Measurements from ENCODE around the gene ZMIZ1.

ZMIZ1 gene

GRCh38 chr10:79069325-79070080 is 737 bp downstream of the ZMIZ1 start:
- Histone ChIP-seq H3K27me3 (ENCODE audit: insufficient read depth, low read length, poor library complexity) (no peaks in the 10 kb centered on the region), H3K4me3 (ENCODE audit: low read length) (peak overlapping the region; percentile 94), H3K36me3 (ENCODE audit: control insufficient read depth, insufficient read depth, low read length) (no peaks in the 10 kb centered on the region), H2AK5ac (ENCODE audit: low read length) (peak overlapping the region; percentile 43), H3K27ac (ENCODE audit: low read depth, low read length) (peak overlapping the region; percentile 98), H4K5ac (ENCODE audit: low read length) (no peak overlapping the region), H3K79me1 (ENCODE audit: low read length) (peaks cover 16% of the 10 kb centered on the region), H3K79me2 (ENCODE audit: control insufficient read depth, insufficient read depth, low read length) (peaks cover 52% of the 10 kb centered on the region), H3K9ac (ENCODE audit: low read length) (peak overlapping the region; percentile 98), H3K18ac (ENCODE audit: low read length) (peak overlapping the region; percentile 95), H3K56ac (ENCODE audit: low read length) (peak overlapping the region; percentile 99), H3K4me2 (ENCODE audit: low read length) (peak overlapping the region; percentile 81), H2BK15ac (replicated peaks; ENCODE audit: low read depth) (no peak overlapping the region), H3K4ac (ENCODE audit: low read depth, low read length) (peak overlapping the region; percentile 65), H4K8ac (ENCODE audit: low read depth, low read length) (no peak overlapping the region), H3K4me1 (ENCODE audit: control insufficient read depth, low read depth, low read length) (peaks cover 19% of the 10 kb centered on the region), H3K23ac (ENCODE audit: low read length) (peak overlapping the region; percentile 97), H2BK120ac (ENCODE audit: low read depth, low read length) (peak overlapping the region; percentile 30), H2BK5ac (ENCODE audit: low read length) (peak overlapping the region; percentile 77)
- no CpG with 5 or more reads among the region's 77 CpGs for WGBS (ENCODE audit: extremely low coverage, insufficient coverage, low lambda C conversion rate)
- peak; percentile 59 for DNase-seq

GRCh38 chr10:79070081-79070605 is 1.4 kb downstream of the ZMIZ1 start:
- H3K79me2 ChIP-seq (ENCODE audit: control insufficient read depth, insufficient read depth, low read length) = peaks cover 59% of the 10 kb centered on the region
- no peaks in the 10 kb centered on the region for H3K36me3 ChIP-seq (ENCODE audit: control insufficient read depth, insufficient read depth, low read length)
- H2BK120ac ChIP-seq (ENCODE audit: low read depth, low read length) = peak overlapping the region; percentile 69
- peaks cover 18% of the 10 kb centered on the region for H3K79me1 ChIP-seq (ENCODE audit: low read length)
- DNase-seq = peak; percentile 52
- H3K27me3 ChIP-seq (ENCODE audit: insufficient read depth, low read length, poor library complexity) = no peaks in the 10 kb centered on the region
- H3K23ac ChIP-seq (ENCODE audit: low read length) = peak overlapping the region; percentile 97
- peaks cover 23% of the 10 kb centered on the region for H3K4me1 ChIP-seq (ENCODE audit: control insufficient read depth, low read depth, low read length)
- peak overlapping the region; percentile 28 for H3K4me2 ChIP-seq (ENCODE audit: low read length)
- no peak overlapping the region for H4K8ac ChIP-seq (ENCODE audit: low read depth, low read length)
- WGBS (ENCODE audit: extremely low coverage, insufficient coverage, low lambda C conversion rate) = no CpG with 5 or more reads among the region's 55 CpGs
- no peak overlapping the region for H2BK5ac ChIP-seq (ENCODE audit: low read length)
- H3K4me3 ChIP-seq (ENCODE audit: low read length) = peak overlapping the region; percentile 94
- peak overlapping the region; percentile 95 for H3K18ac ChIP-seq (ENCODE audit: low read length)
- H3K56ac ChIP-seq (ENCODE audit: low read length) = peak overlapping the region; percentile 99
- H3K9ac ChIP-seq (ENCODE audit: low read length) = peak overlapping the region; percentile 98
- H2BK15ac ChIP-seq (replicated peaks; ENCODE audit: low read depth) = no peak overlapping the region
- H3K27ac ChIP-seq (ENCODE audit: low read depth, low read length) = peak overlapping the region; percentile 84
- peak overlapping the region; percentile 65 for H3K4ac ChIP-seq (ENCODE audit: low read depth, low read length)
- no peak overlapping the region for H2AK5ac ChIP-seq (ENCODE audit: low read length)
- no peak overlapping the region for H4K5ac ChIP-seq (ENCODE audit: low read length)

- peak overlapping the region; percentile 84 for H3K27ac ChIP-seq (ENCODE audit: low read depth, low read length)
- H3K56ac ChIP-seq (ENCODE audit: low read length) = peak overlapping the region; percentile 99
- H3K18ac ChIP-seq (ENCODE audit: low read length) = peak overlapping the region; percentile 95
- peak overlapping the region; percentile 73 for H3K9ac ChIP-seq (ENCODE audit: low read length)
- H3K4me1 ChIP-seq (ENCODE audit: control insufficient read depth, low read depth, low read length) = peaks cover 29% of the 10 kb centered on the region
- H3K79me2 ChIP-seq (ENCODE audit: control insufficient read depth, insufficient read depth, low read length) = peaks cover 65% of the 10 kb centered on the region
- H4K5ac ChIP-seq (ENCODE audit: low read length) = no peak overlapping the region
- H2BK15ac ChIP-seq (replicated peaks; ENCODE audit: low read depth) = no peak overlapping the region
- H4K8ac ChIP-seq (ENCODE audit: low read depth, low read length) = no peak overlapping the region
- H2AK5ac ChIP-seq (ENCODE audit: low read length) = no peak overlapping the region
- H3K23ac ChIP-seq (ENCODE audit: low read length) = peak overlapping the region; percentile 10
- H3K4me2 ChIP-seq (ENCODE audit: low read length) = peak overlapping the region; percentile 28
- H3K27me3 ChIP-seq (ENCODE audit: insufficient read depth, low read length, poor library complexity) = no peaks in the 10 kb centered on the region
- no CpG with 5 or more reads among the region's 32 CpGs for WGBS (ENCODE audit: extremely low coverage, insufficient coverage, low lambda C conversion rate)
- H3K36me3 ChIP-seq (ENCODE audit: control insufficient read depth, insufficient read depth, low read length) = no peaks in the 10 kb centered on the region
- H3K79me1 ChIP-seq (ENCODE audit: low read length) = peaks cover 22% of the 10 kb centered on the region
- H3K4ac ChIP-seq (ENCODE audit: low read depth, low read length) = peak overlapping the region; percentile 88
- peak overlapping the region; percentile 29 for H2BK5ac ChIP-seq (ENCODE audit: low read length)
- H2BK120ac ChIP-seq (ENCODE audit: low read depth, low read length) = peak overlapping the region; percentile 69
- DNase-seq = peak; percentile 89
- peak overlapping the region; percentile 38 for H3K4me3 ChIP-seq (ENCODE audit: low read length)
Measured at GRCh38 chr10:79070606-79071395, 2.0 kb downstream of the ZMIZ1 start.

- DNase-seq = peak; percentile 50
- Histone ChIP-seq H3K4me1 (ENCODE audit: control insufficient read depth, low read depth, low read length) (peaks cover 29% of the 10 kb centered on the region), H3K79me1 (ENCODE audit: low read length) (peaks cover 27% of the 10 kb centered on the region)
Measured at GRCh38 chr10:79071396-79071923, 2.7 kb downstream of the ZMIZ1 start.

GRCh38 chr10:79072041-79072441 is 3.3 kb downstream of the ZMIZ1 start:
- Histone ChIP-seq H3K4me1 (ENCODE audit: control insufficient read depth, low read depth, low read length) (peaks cover 28% of the 10 kb centered on the region), H2AK5ac (ENCODE audit: low read length) (no peak overlapping the region), H2BK5ac (ENCODE audit: low read length) (no peak overlapping the region), H3K9ac (ENCODE audit: low read length) (peak overlapping the region; percentile 56), H3K56ac (ENCODE audit: low read length) (peak overlapping the region; percentile 56), H3K4me3 (ENCODE audit: low read length) (no peak overlapping the region), H3K27ac (ENCODE audit: low read depth, low read length) (no peak overlapping the region), H3K36me3 (ENCODE audit: control insufficient read depth, insufficient read depth, low read length) (no peaks in the 10 kb centered on the region), H3K23ac (ENCODE audit: low read length) (peak overlapping the region; percentile 81), H3K4me2 (ENCODE audit: low read length) (peak overlapping the region; percentile 7), H3K18ac (ENCODE audit: low read length) (peak overlapping the region; percentile 95), H4K5ac (ENCODE audit: low read length) (no peak overlapping the region), H2BK120ac (ENCODE audit: low read depth, low read length) (no peak overlapping the region), H4K8ac (ENCODE audit: low read depth, low read length) (no peak overlapping the region), H3K79me2 (ENCODE audit: control insufficient read depth, insufficient read depth, low read length) (peaks cover 78% of the 10 kb centered on the region), H2BK15ac (replicated peaks; ENCODE audit: low read depth) (no peak overlapping the region), H3K79me1 (ENCODE audit: low read length) (peaks cover 29% of the 10 kb centered on the region), H3K27me3 (ENCODE audit: insufficient read depth, low read length, poor library complexity) (no peaks in the 10 kb centered on the region), H3K4ac (ENCODE audit: low read depth, low read length) (no peak overlapping the region)
- WGBS (ENCODE audit: extremely low coverage, insufficient coverage, low lambda C conversion rate) = no CpG with 5 or more reads among the region's 8 CpGs
- no peak for DNase-seq

More at GRCh38 chr10:79071396-79071923, 2.7 kb downstream of the ZMIZ1 start:
- Histone ChIP-seq H3K36me3 (ENCODE audit: control insufficient read depth, insufficient read depth, low read length) (no peaks in the 10 kb centered on the region), H2BK120ac (ENCODE audit: low read depth, low read length) (no peak overlapping the region), H2BK5ac (ENCODE audit: low read length) (peak overlapping the region; percentile 46), H3K79me2 (ENCODE audit: control insufficient read depth, insufficient read depth, low read length) (peaks cover 72% of the 10 kb centered on the region), H3K23ac (ENCODE audit: low read length) (no peak overlapping the region), H2AK5ac (ENCODE audit: low read length) (peak overlapping the region; percentile 67), H3K18ac (ENCODE audit: low read length) (peak overlapping the region; percentile 95), H3K27ac (ENCODE audit: low read depth, low read length) (peak overlapping the region; percentile 84), H3K4me3 (ENCODE audit: low read length) (peak overlapping the region; percentile 38), H3K27me3 (ENCODE audit: insufficient read depth, low read length, poor library complexity) (no peaks in the 10 kb centered on the region), H4K5ac (ENCODE audit: low read length) (no peak overlapping the region), H4K8ac (ENCODE audit: low read depth, low read length) (no peak overlapping the region), H3K4ac (ENCODE audit: low read depth, low read length) (no peak overlapping the region), H3K4me2 (ENCODE audit: low read length) (peak overlapping the region; percentile 28), H3K9ac (ENCODE audit: low read length) (peak overlapping the region; percentile 73), H3K56ac (ENCODE audit: low read length) (peak overlapping the region; percentile 99), H2BK15ac (replicated peaks; ENCODE audit: low read depth) (no peak overlapping the region)
- WGBS (ENCODE audit: extremely low coverage, insufficient coverage, low lambda C conversion rate) = no CpG with 5 or more reads among the region's 18 CpGs

All from mesendoderm (in vitro differentiated cells).